ENCODE measurements around the gene ICE2.

GRCh38 chr15:60513676-60514075, 34.7 kb upstream of the ICE2 start:
- TF ChIP-seq CTCF (conservative IDR thresholded peaks at IDR 0.05; ENCODE audit: low read depth in 2 of 2) (no peak), POLR2AphosphoS5 (IDR thresholded peaks at IDR 0.05; ENCODE audit: low read depth) (no peak), EZH2 (IDR thresholded peaks at IDR 0.05; ENCODE audit: low read depth, unreplicated experiment) (no peak), EZH2phosphoT487 (IDR thresholded peaks at IDR 0.05; ENCODE audit: unreplicated experiment) (no peak)

Measured in GM23338 (cell line).